ENCODE measurements around the gene PTPRN2. TPM values are rescaled to one million over a fixed set of nuclear protein-coding genes. Genes with fewer than 3 reads are reported as not detected.
"Not testable (repeated sequence)": the region's sequence is repeated elsewhere in the genome, so short reads cannot be mapped to it uniquely, and the experiment has no call there.

The PTPRN2 gene
- total RNA-seq, 1 donor, result 0.09 TPM

- TF ChIP-seq CTCF (IDR thresholded peaks at IDR 0.05; ENCODE audit: insufficient read depth, low read length), result no peak
- no peak for DNase-seq (ENCODE audit: low read depth)
- H3K4me3 ChIP-seq (ENCODE audit: low read depth, low read length), result no peak overlapping the region
Measured at GRCh38 chr7:157738066-157738460, 849.6 kb downstream of the PTPRN2 start.

- TF ChIP-seq CTCF (IDR thresholded peaks at IDR 0.05; ENCODE audit: insufficient read depth, low read length), result no peak
- no peak for DNase-seq (ENCODE audit: low read depth)
- no peak overlapping the region for H3K4me3 ChIP-seq (ENCODE audit: low read depth, low read length)
Measured at GRCh38 chr7:157737151-157738065, 850.2 kb downstream of the PTPRN2 start.

GRCh38 chr7:157736341-157736740 is 851.3 kb downstream of the PTPRN2 start:
- no peak overlapping the region for H3K4me3 ChIP-seq (ENCODE audit: low read depth, low read length)
- TF ChIP-seq CTCF (IDR thresholded peaks at IDR 0.05; ENCODE audit: insufficient read depth, low read length), result no peak
- no peak for DNase-seq (ENCODE audit: low read depth)

- no peak for TF ChIP-seq CTCF (IDR thresholded peaks at IDR 0.05; ENCODE audit: insufficient read depth, low read length)
- DNase-seq (ENCODE audit: low read depth), result no peak
- H3K4me3 ChIP-seq (ENCODE audit: low read depth, low read length), result no peak overlapping the region
Measured at GRCh38 chr7:157735826-157736225, 851.8 kb downstream of the PTPRN2 start.

GRCh38 chr7:157734676-157735640 is 852.7 kb downstream of the PTPRN2 start:
- no peak for TF ChIP-seq CTCF (IDR thresholded peaks at IDR 0.05; ENCODE audit: insufficient read depth, low read length)
- no peak overlapping the region for H3K4me3 ChIP-seq (ENCODE audit: low read depth, low read length)
- no peak for DNase-seq (ENCODE audit: low read depth)

GRCh38 chr7:157733760-157734395 is 853.7 kb downstream of the PTPRN2 start:
- H3K4me3 ChIP-seq (ENCODE audit: low read depth, low read length); DNase-seq (ENCODE audit: low read depth): not testable (repeated sequence)

Measured in fibroblast of the aortic adventitia (primary cell).